IPS DF 19.7 (cell line): Measurements from ENCODE around the gene CCDC144A.
"Not testable (repeated sequence)": the region's sequence is repeated elsewhere in the genome, so short reads cannot be mapped to it uniquely, and the experiment has no call there.

ENCODE experiments used
- DNase-seq: peaks from one replicate; pipeline ENCODE4 v3.0.0-alpha.2; 2013; ENCODE audit warnings: low read depth, low spot score

The CCDC144A gene

GRCh38 chr17:16751224-16751923, 61.3 kb downstream of the CCDC144A start:
- not testable (repeated sequence) for DNase-seq

DNA sequence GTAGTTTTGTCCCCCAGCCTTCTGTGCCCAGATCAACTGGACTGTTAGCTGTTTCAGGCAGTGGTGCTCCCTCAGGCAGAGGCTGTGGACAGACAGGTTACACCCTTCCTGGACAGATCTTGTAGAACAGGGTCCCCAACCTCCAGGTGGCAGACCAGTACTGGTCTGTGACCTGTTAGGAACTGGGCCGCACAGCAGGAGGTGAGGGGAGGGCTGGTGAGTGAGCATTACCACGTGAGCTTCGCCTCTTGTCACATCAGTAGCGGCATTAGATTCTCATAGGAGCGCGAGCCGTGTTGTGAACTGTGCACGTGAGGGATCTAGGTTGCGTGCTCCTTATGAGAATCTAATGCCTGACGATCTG, 61.9 kb downstream of the CCDC144A start:
- DNase-seq, result not testable (repeated sequence)

DNA sequence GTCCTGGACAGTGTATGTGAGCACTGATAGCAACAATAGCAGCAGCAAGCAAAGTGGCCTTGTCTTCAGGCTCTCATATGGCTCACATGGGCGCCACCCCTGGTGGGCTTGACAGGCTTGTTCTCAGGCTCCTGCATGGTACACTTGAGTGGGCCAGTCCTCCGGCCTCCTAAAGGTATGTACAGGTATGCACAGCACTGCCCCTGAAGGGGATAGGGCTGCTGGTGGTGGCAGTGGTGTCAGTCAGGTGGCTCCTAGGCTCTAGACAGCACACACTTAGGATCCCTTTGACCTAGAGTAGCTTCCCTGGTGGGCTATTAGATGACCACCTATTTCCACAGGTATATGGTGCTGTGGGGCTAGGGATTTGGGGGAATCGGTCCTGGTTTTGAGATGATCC, 67.5 kb downstream of the CCDC144A start:
- not testable (repeated sequence) for DNase-seq

GRCh38 chr17:16758177-16758576, 68.1 kb downstream of the CCDC144A start:
- DNase-seq, result not testable (repeated sequence)

GRCh38 chr17:16768290-16769175, 78.5 kb downstream of the CCDC144A start:
- not testable (repeated sequence) for DNase-seq

DNA sequence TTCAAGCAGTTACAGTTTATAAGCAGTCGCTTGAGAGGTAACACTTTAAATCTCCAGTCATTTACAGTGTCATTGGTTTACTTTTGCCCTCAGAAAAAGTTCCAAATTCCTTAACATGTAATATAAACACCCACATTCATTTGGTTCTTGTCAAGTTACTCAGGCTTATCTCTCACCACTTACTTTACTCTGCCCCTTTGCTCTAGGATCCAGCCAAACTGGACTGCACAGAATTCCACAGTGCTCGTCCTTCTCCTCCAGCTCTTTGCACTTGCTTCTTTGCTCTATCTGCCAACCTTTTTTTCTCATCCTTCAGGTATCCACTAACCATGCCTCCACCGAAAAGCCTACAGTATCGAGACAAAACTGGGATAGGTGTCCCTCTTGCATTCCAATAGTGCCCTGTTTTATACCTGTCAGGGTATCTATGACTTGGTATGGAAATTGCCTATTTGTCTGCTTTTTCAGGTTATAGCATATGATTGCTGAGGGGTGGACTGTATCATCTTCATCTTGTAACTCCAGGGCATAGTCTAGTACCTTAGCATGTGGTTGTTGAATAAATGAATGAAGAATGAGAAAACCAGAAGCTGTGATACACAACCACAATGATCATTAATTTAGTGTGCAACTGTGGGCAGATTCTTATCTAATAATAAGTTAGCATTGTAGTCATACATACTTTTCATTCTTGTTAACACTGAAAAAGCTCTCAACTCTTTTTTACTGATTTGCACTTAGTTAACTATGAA, 82.5 kb downstream of the CCDC144A start:
- not testable (repeated sequence) for DNase-seq

GRCh38 chr17:16773146-16773522, 83.1 kb downstream of the CCDC144A start:
- DNase-seq, result not testable (repeated sequence)

- not testable (repeated sequence) for DNase-seq
These were observed 97.8 kb downstream of the CCDC144A start for GRCh38 chr17:16787851-16788250.

DNA sequence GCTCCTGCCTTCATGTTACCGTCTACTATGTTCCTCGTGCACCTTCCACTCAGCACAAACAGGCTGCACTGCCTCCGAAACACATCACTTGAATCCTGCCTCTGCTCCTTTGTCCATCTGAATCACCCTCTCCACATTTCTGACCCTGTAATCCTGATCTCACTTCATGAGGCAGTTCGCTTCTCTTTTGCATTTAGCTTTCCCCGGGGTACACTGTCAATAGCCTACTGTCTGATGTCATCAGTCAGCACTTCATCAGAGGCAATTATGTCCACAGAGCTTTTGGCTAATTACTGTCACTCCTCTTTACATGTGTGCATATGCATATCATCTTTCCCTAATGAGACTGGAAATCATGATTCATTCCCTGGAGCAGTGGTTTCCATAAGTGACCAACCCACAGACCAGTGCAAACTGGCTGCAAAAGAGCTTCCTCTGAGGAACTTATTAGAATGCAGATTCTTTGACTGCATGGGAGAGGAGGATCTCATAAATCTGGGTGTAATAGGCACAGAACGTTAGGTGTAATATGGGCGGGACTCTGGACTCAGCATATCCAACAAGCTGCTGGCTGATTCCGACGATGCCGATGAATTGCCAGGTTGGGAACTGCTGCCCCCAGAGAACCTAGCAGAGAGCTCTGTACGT, 99.0 kb downstream of the CCDC144A start:
- not testable (repeated sequence) for DNase-seq

- not testable (repeated sequence) for DNase-seq
These were observed 99.6 kb downstream of the CCDC144A start for GRCh38 chr17:16789622-16790021.

DNA sequence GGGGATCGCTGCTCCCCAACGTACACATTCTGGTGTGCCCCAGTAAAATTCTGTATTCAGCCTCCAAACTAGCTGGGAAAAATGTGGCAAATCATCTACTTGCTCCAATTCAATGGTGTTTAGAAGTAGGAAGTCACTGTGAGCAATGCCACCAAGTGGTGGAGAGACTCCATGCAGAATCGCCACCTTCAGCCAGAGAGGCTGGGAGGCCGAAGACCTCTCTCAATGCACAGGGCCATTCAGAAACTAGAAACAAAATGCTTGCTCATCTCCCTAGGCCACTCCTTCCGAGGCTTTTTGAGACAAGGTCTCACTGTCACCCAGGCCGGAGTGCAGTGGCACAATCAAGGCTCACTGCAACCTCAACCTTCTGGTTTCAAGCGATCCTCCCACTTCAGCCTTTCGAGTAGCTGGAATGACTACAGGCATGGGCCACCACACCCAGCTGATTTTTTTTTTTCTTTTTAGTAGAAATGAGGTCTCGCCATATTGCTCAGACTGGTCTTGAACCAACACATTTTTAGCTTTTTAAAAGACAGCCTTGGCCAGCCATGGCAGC, 100.4 kb downstream of the CCDC144A start:
- DNase-seq, result not testable (repeated sequence)

DNA sequence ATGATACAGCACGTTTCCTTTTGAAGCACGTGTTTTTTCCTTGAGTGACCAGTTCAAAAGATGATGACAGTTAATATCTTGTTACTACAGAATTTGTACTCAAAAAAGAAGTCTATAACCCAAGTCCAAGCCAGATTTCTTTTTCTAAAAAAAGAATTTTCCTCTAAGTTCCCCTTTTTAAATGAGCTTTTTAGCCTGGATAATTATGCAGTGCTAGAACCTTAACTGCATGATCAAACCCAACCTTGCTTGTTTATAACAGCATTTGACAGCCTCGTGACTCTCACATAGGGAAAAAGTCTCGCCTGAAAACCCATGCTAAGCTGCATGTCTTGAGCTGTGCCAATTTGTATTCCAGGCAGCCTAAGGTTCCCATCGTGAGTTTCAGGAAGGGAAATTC, 104.2 kb downstream of the CCDC144A start:
- DNase-seq, result not testable (repeated sequence)

- DNase-seq, result not testable (repeated sequence)
These were observed 105.9 kb downstream of the CCDC144A start for GRCh38 chr17:16795894-16796293.

GRCh38 chr17:16804851-16805250, 114.8 kb downstream of the CCDC144A start:
- not testable (repeated sequence) for DNase-seq

DNA sequence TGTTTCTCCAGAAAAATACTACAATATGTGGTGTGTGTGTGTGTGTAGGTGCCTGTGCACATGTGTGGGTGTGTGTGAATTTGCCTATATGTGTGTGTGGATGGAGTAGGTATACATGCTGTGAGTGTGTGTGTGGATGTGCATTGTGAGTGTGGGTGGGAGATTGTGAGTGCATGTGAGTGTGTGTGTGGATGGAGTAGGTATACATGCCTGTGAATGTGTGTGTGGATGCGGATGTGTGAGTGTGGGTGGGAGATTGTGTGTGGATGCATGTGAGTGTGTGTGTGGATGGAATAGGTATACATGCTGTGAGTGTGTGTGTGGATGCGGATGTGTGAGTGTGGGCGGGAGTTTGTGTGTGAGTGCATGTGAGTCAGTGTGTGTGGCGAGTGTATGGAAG, 116.6 kb downstream of the CCDC144A start:
- not testable (repeated sequence) for DNase-seq

DNA sequence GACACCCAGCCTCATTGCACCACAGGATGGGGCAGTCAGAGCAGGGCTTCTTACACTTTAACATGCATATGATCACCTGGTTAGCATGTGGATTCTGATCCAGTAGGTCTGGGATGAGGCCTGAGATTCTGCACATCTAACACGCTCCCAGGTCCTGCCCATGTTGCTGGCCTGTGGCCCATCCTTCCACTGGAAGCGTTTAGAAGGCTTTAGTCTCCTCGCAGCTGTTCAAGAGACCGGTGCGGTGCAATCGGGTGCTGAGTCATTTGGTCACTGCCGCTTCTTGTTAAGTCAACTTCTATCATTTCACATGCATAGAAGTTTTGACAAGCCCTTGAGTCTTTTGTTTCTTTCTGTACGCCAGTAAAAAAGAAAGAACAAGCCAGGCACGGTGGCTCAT, 117.6 kb downstream of the CCDC144A start:
- DNase-seq, result not testable (repeated sequence)

DNA sequence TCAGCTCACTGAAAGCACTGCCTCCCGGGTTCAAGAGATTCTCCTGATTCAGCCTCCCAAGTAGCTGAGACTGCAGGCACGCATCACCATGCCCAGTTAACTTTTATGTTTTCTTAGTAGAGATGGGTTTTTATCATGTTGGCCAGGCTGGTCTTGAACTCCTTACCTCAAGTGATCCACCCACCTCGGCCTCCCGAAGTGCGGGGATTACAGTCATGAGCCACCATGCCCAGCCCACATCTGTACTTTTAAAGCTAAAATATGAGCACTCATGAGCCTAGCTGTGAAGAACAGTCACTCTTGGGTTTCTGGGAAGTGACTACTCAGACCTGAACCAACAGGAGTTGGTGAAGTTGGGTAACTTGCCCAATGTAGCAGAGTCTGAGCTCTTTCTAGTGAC, 120.2 kb downstream of the CCDC144A start:
- DNase-seq, result not testable (repeated sequence)

GRCh38 chr17:16812126-16812525, 122.1 kb downstream of the CCDC144A start:
- peak; percentile 17 for DNase-seq

- DNase-seq, result no peak
These were observed 124.4 kb downstream of the CCDC144A start for GRCh38 chr17:16814439-16814838.

DNA sequence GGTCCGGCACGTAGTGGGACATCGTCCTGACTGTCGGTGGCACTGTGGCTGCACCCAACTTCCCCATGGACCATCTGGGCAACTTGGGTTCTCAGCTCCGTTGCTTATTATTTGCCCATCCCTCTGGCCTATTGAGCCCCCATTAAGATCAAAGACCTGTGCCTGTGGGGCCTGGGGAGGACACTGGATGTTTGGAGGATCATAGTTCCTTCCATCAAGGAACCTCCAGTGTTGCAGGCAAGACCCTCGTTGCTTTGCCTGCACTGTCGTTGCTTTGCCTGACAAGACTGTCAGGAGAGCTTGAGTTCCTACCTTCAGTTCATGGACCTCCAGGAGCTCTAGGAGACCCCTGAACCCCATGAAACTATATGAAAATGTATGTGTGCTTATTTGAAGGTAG, 127.2 kb downstream of the CCDC144A start:
- no peak for DNase-seq

GRCh38 chr17:16817940-16818339, 127.9 kb downstream of the CCDC144A start:
- not testable (repeated sequence) for DNase-seq
